Activated CD8-positive, alpha-beta memory T cell treated with anti-CD3 and anti-CD28 coated beads, Interleukin-2, amount 50 U/mL, for 4 hours (primary cell): ENCODE measurements around the gene SYCP3.

Experiments
- DNase-seq: peaks from one replicate; pipeline ENCODE4 v3.0.0-alpha.2; 2020

Gene SYCP3

GRCh38 chr12:101738920-101739665 lies at the start of gene SYCP3:
Gene SYCP3 (minus strand): TSS chr12:101739462. CDS start chr12:101737935, 1,527 bp downstream.
- DNase-seq = no peak

GRCh38 chr12:101785671-101786070 lies 46.4 kb upstream of the SYCP3 start:
- DNase-seq = no peak

- no peak for DNase-seq
Measured at GRCh38 chr12:101784376-101784775, 45.1 kb upstream of the SYCP3 start.

GRCh38 chr12:101783838-101784237 lies 44.6 kb upstream of the SYCP3 start:
- DNase-seq = no peak

GRCh38 chr12:101783150-101783549 lies 43.9 kb upstream of the SYCP3 start:
- no peak for DNase-seq

- DNase-seq = no peak
Measured at GRCh38 chr12:101782273-101782731, 43.0 kb upstream of the SYCP3 start.

- no peak for DNase-seq
Measured at GRCh38 chr12:101781834-101782233, 42.6 kb upstream of the SYCP3 start.

GRCh38 chr12:101780599-101780998 lies 41.3 kb upstream of the SYCP3 start:
- DNase-seq = no peak

- no peak for DNase-seq
Measured at GRCh38 chr12:101779626-101780025, 40.4 kb upstream of the SYCP3 start.

- no peak for DNase-seq
Measured at GRCh38 chr12:101779200-101779599, 39.9 kb upstream of the SYCP3 start.

GRCh38 chr12:101777978-101778377 lies 38.7 kb upstream of the SYCP3 start:
- DNase-seq = no peak

GRCh38 chr12:101777485-101777884 lies 38.2 kb upstream of the SYCP3 start:
- no peak for DNase-seq

GRCh38 chr12:101775816-101776215 lies 36.6 kb upstream of the SYCP3 start:
- DNase-seq = no peak

- peak; percentile 67 for DNase-seq
Measured at GRCh38 chr12:101773650-101774162, 34.4 kb upstream of the SYCP3 start.

GRCh38 chr12:101772012-101772775 lies 32.9 kb upstream of the SYCP3 start:
- DNase-seq = no peak

- no peak for DNase-seq
Measured at GRCh38 chr12:101769865-101770264, 30.6 kb upstream of the SYCP3 start.

GRCh38 chr12:101768781-101769180 lies 29.5 kb upstream of the SYCP3 start:
- no peak for DNase-seq

GRCh38 chr12:101767537-101767936 lies 28.3 kb upstream of the SYCP3 start:
- no peak for DNase-seq

- no peak for DNase-seq
Measured at GRCh38 chr12:101764051-101764792, 25.0 kb upstream of the SYCP3 start.

- DNase-seq = no peak
Measured at GRCh38 chr12:101763246-101763931, 24.1 kb upstream of the SYCP3 start.

GRCh38 chr12:101761781-101762180 lies 22.5 kb upstream of the SYCP3 start:
- no peak for DNase-seq

- DNase-seq = no peak
Measured at GRCh38 chr12:101761350-101761749, 22.1 kb upstream of the SYCP3 start.
